RKO (cell line): ENCODE results near the gene HLCS.
A peak's percentile ranks its signal among the peaks of the same experiment; 100 is the strongest.
"Not testable (repeated sequence)": the region's sequence is repeated elsewhere in the genome, so short reads cannot be mapped to it uniquely, and the experiment has no call there.

ENCODE experiments used
- DNase-seq: peaks from one replicate; pipeline ENCODE4 v3.0.0-alpha.2; 2016; ENCODE audit warnings: low spot score

Gene HLCS

GRCh38 chr21:36847189-36847588, 119.3 kb downstream of the HLCS start:
- DNase-seq = peak; percentile 71

DNA sequence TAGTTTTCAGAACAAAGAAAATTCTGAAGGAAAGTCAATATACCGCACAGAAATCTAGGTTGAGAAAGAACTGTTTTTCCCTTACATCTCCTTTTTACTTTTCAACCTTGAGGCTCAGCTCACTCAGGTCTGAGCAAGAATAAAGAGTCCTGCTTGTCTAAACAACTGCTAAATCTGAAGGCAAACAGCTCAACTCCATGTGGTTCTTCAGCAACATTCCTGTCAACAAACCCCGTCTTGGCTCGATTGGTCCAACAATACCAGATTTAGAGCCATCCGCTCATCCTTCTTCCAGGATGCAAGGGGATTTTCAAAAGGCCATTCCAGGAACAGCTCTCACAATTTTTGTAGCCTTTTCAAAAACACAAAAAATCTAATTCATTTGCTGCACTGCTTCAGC, 119.8 kb downstream of the HLCS start:
- DNase-seq = no peak

DNA sequence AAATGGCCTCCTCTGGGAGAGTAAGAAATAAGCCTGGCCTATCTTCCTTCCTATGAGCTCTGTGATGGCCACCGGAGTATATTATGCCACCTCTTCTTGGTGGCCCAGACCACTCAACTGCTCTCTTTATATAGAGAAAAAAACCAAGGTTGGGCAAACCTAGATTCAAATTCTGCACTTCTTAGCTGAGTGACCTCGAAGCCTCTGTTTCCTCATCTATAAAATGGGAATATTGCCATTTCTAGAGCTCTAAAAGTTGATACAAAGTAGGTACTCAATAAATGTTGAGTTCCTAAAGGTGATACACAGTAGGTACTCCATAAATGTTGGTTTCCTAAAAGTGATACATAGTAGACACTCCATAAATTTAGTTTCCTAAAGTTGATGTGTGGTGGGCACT, 120.7 kb downstream of the HLCS start:
- DNase-seq = no peak

DNA sequence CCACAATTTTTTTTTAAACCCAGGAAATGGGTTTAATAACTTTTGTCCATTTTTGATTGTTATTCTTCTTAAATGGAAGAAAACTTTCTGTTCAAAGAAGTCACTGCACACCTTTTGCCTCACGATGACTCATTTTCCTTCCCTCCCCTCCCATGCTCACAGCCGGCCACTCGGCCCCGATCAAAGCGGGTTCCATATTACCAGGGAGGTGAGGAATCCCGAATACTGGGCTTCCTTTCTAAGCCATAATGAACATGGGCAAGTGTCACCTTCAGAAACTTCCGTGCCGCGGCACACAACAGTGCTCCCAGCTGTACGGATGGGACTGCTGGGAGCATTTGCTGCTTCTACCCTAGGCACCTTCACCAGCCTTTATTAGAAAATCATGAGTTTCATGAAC, 121.4 kb downstream of the HLCS start:
- no peak for DNase-seq

DNA sequence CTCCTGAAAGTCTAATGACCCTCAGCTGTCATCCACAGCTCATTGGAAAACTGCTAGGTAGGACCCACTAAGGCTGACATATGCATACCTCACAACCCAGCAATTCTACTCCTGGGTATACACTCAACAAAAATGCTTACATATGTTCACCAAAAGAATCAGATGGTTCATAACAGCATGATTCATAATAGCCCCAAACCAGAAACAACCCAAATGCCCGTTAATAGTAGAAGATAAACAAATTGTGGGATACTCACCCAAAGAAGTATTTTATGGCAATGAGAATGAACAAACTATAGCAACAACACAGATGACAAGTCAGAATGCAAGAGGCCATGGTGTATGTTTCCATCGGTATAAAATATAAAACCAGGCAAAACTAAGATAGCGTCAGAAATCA, 124.6 kb downstream of the HLCS start:
- no peak for DNase-seq

DNA sequence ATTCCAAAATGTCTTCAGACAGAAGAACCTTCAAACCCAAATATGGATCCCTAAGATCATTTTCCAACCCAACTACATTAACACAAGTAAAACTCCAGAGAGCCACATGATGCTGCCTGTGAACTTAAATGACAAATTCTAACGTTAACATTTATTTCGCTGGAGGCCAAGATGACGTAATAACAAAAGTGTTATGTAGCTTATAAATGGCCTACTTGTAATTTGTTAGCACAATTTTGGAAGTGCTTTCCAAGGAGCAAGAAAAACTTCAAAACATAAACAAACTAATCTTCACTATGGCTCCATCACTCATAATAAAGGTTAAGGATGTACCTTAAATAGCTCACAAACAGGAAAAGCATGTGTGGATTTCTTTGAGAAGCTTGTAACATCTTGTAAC, 126.7 kb downstream of the HLCS start:
- no peak for DNase-seq

- DNase-seq = no peak
Observed at GRCh38 chr21:36839123-36839522, 127.3 kb downstream of the HLCS start.

GRCh38 chr21:36835383-36835795, 131.1 kb downstream of the HLCS start:
- DNase-seq = no peak

- DNase-seq = no peak
Observed at GRCh38 chr21:36834192-36834591, 132.3 kb downstream of the HLCS start.

GRCh38 chr21:36830100-36830499, 136.4 kb downstream of the HLCS start:
- DNase-seq = no peak

DNA sequence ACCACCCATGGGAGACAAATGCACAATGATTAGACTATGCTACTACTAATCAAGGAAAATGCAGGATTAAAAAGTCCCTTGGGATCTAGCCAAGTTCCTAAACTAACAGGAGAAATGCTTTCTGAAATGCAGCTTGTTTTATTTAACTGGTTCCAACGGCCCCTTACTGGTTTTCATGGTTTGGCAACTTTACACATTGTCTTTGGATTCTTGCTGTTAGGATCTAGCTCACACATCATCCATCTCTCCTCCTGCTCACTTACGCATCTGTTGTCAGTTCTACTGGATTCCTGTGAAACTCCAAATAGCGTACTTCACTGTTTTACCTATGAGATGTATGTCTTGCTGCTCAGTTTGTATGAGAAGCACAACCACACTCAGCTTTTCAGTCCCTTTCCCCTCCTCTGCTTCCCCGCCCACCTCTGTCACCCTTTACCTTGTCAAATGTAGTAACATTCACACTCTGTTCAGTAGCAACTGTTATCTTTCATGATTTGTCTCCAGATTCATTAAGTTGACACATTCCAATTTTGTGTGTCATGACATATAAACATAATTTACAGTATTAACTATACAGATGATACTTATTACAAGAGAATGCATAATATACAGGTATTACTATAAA, 137.5 kb downstream of the HLCS start:
- DNase-seq = no peak

DNA sequence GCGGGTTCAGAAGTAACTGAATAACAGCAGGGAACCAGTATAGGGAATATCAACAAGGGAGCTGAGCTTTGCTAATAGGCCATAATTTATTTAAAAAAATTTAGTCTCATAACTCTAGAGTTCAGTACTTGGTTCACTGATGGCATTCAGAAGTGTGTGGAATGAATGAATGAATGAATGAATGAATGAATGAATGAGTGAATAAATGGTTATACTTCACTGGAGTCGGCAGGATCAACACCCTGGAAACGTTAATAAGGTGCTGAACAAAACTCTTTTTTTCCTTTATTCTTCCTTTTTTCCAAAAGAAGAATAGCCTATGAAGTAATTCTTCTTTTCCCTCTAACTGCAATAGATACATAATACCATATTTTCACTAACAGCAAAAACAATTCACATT, 138.3 kb downstream of the HLCS start:
- no peak for DNase-seq

- DNase-seq = no peak
Observed at GRCh38 chr21:36825658-36826057, 140.8 kb downstream of the HLCS start.

DNA sequence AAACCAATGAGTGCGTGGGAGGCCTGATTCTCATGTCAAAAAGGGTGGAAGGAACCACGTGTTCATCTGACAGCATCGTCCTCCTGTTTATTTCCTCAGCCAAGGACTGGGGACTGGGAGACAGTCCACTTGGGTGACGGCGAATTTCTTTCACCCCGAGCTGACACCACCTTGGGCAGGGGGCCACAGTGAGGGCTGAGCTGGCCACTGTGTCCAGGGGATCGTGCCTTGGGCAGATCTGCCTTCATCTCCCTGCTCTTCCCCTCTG, 145.5 kb downstream of the HLCS start:
- no peak for DNase-seq

GRCh38 chr21:36820176-36821031, 146.1 kb downstream of the HLCS start:
- DNase-seq = no peak

DNA sequence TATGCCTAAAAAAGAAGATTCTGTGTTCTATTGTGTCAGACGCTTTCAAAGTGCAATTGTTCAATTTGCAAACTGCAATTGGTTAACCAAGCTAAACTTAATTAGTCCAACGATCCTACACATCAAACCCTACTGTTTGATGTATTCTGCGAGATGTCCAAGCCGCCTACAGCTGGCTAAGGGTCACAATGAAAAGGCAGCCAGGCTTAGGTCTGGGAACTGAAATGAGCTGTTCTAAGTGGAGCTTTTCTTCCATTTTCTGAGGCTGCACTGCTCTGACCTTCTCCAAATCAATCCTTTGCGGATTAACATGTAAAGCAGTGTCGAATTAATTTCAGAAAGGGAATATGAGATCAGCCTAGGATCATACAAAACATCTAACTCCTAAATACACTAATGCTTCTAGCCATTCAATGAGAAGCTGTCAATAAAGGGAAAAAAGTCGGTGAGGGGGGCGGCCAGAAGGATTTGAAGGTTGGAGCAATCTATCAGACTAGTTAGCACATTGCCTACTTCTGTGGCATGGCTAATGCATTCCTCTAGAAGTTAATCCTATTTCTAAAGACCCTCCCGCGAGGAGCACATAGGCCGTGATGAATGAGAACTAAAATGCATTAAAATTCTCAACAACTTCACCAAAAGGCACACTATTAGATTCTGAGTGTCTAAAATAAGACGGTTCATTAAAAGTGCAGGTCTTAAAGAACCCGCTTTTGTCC, 148.6 kb downstream of the HLCS start:
- DNase-seq = no peak

DNA sequence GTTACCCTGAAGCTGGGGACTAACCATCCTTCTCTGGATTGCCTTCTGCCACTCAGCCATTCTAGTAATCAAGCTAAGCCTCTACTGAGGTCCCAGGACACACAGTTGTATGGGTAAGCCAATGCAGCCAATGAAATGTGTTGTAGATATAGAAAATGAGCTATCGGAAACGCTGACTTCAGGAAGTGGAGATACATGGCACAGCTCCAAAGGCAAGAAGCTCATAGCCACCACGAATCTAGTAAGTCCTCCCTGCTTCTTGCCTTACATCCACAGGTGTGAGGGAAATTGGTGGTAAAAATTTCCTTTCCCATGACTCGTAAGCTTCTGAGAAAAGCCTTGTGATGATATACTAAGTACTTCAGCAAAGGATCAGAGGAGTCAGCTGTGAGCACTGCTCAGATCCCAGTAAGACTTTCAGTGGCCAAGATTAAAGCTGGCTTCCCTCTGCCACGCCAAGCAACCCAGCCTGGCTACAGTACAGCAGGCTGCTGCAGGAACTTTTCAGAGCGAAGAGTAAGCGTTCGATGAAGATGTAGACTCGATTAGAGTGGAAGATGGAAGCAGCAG, 149.8 kb downstream of the HLCS start:
- no peak for DNase-seq

DNA sequence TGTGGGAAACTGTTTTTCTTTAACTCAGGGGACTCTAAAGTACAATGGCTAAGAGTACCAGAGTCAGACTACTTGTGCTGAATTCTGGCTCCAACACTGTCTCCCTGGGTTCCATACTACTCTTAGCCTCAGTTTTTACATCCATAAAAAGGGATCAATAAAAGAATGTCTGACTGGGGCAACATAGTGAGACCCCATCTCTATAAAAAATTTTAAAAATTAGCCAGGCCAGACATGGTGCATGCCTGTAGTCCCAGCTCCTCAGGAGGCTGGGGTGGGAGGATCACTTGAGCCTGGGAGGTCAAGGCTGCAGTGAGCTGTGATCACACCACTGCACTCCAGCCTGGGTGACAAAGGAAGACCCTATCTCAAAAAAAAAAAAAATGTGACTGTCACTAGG, 150.4 kb downstream of the HLCS start:
- not testable (repeated sequence) for DNase-seq

GRCh38 chr21:36815284-36815683, 151.2 kb downstream of the HLCS start:
- DNase-seq = no peak

DNA sequence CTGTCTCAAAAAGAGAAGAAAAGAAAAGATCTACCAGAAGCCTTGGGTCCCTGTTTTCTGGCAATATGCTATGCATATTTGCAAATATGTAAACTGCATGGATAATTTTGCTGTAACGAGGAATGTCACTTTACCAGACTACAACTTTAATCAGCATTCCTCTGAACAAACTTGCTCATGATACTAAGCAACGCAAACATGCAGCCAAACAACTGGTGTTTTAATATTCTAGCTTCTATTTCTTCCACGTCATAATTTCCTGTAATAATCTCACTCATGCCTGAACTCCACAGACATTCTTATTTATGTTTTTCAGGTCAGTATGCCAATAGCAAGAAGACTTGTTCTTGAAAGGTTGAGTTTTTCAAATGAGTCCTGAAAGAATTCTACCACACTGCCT, 153.4 kb downstream of the HLCS start:
- no peak for DNase-seq

- no peak for DNase-seq
Observed at GRCh38 chr21:36811762-36812161, 154.7 kb downstream of the HLCS start.

- no peak for DNase-seq
Observed at GRCh38 chr21:36810443-36810842, 156.0 kb downstream of the HLCS start.

GRCh38 chr21:36807422-36807928, 159.0 kb downstream of the HLCS start:
- DNase-seq = no peak
